GM19372 (cell line): ENCODE data around the gene TACSTD2.
A peak's percentile ranks its signal among the peaks of the same experiment; 100 is the strongest.
"Not testable (repeated sequence)": the region's sequence is repeated elsewhere in the genome, so short reads cannot be mapped to it uniquely, and the experiment has no call there.

ENCODE experiments used
- ATAC-seq: cut with Tn5 transposase; IDR thresholded peaks from one replicate; pipeline ENCODE4 v1.9.1; 2021; ENCODE audit warnings: mild to moderate bottlenecking, low read depth, moderate library complexity; ENCODE audit not compliant: unreplicated experiment

Gene TACSTD2

DNA sequence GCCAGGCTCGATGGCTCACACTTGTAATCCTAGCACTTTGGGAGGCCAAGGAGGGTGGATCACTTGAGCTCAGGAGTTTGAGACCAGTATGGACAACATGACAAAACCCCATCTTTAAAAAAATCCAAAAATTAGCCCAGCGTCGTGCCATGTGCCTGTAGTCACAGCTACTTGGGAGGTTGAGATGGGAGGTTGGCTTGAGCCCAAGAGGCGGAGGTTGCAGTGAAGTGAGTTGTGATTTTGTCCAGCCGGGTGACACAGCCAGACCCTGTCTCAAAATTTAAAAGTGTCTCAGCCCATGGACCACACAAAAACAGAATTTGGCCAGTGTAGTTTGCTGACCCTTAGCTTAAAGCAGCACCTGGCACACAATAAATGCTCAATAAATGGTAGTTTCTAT lies 11.3 kb upstream of the TACSTD2 start:
- no peak for ATAC-seq

DNA sequence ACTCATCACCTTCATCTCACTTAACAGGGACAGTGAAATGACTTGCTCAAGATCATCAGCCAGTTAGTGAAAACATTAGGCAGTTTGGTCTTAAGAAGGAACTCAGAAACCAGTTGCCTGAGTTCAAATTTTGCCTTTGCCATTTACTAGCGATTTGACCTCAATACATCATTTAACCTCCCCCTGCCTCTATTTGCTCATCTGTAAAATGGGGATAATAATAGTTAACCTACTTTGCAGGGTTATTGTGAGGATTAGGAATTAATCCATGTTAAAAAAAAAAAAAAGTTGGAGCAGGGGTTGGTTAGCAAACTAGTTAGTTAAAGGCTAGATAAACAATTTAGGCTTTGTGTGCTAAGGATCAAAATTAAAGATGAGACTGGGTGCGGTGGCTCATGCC lies 10.6 kb upstream of the TACSTD2 start:
- ATAC-seq: no peak

DNA sequence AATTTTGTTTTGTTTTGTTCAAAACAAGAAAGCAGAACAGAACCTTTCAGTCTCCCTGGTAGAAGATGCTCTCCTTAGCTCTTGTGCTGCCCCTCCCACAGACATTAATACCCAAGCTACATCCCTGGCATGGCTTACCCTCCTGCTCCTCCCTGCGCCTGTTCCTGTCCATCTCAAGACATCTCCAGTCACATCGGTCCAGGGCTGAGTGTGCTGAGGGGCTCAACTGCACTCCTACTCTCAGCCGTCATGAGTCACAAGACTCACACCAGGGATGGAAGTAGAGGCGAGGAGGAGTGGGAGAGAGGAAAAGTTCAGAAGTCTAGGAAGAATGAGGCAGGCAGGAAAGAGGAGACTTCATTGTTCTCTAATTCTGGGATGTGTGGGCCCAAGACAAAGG lies 9.2 kb upstream of the TACSTD2 start:
- ATAC-seq: no peak

DNA sequence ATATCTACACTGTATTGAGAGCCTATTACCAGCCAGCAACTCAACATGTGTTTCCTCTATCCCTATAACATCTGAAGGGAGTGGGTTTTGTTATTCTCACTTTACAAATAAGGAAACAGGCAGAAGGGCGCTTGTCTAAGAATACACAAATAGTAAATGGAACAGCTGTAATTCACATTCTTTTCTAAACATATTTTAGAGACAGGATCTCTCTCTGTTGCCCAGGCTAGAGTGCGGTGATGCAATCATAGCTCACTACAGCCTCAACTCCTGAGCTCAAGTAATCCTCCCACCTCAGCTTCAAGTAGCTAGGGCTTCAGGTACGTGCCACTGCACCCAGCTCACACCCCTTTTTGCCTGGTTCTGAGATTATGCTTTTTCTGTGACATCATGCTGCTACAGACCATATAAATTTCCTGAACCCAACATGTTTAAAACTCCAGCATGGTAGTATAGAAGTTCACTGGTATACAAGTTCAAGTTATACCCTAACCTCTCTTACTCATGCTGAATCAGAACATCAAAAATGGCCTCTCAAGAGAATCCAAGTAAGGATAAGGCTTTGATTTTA lies 8.6 kb upstream of the TACSTD2 start:
- ATAC-seq: no peak

DNA sequence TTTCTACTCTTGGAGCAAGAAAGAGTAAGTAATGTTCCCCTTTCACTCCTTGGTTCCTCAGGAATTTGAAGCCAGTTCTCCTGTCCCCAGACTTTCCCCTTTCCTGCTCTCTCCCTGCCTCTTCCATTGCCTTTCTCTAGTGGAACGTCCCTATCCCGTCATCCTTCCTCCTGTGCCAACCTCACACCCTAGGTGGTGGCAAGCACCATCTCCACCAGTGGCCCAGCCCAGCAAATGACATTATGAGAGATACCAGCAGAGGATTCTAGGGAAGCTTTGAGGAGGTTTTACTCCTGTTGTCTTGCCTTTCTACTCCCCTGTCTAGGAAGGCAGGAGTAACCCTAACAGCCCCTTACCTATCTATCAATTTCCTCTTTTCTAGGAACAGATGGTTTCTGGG lies 8.1 kb upstream of the TACSTD2 start:
- no peak for ATAC-seq

DNA sequence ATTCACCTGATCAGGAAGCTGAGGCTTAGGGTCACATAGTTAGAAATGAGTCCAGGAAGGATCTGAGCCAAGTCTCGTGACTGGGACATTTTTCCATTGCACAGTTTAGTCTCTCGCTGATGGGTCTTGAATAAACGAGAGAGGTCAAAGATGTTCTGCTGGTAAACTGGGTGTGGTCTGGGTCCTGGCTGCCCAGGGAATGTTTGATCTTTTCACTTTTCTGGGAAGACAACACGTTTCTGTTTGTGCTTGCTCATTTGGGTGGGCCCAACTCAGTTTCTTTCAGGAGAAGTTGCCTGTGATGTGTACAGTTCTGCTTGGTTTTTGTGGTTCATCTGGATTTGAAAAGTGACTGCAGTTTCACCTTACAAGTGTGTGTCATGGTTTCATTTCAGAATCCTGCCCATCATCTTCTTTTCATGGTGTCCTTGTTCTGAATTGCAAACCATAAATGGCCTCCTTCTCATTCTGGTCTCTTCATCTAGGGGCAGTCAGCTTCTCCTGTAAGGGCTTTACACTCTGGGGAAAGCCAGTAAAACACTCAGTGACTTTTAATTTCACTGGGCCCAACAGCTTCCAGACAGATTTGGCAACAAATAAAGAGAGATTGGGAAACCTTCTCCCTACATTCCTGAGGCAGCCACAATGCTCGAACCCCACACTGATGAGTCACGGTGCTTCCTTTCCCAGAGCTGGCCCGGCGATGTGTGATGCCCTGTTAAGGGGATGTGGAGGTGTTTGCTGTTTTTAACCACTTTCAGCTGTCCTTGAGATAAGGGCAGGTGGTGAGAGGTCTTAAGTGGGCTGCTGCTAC lies 7.2 kb upstream of the TACSTD2 start:
- no peak for ATAC-seq

DNA sequence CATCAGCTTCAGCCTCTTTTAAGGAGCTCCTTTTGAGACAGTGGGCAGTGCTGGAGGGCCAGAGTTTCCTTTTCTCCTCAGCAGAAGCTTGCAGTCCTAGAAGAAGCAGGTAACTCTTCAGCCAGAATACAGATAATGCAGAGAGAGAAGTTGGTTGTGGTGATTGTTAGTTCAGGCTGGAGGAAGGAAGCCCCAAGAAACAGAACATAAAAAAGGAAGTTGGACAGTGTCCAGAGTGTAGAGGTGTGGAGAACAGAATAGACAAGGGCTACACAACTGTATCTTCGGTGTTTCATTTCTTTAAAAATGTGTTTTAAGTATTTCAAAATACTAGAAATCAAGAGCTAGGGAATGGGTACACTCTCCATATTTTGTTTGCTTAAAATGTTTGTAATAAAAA lies 6.4 kb upstream of the TACSTD2 start:
- no peak for ATAC-seq

DNA sequence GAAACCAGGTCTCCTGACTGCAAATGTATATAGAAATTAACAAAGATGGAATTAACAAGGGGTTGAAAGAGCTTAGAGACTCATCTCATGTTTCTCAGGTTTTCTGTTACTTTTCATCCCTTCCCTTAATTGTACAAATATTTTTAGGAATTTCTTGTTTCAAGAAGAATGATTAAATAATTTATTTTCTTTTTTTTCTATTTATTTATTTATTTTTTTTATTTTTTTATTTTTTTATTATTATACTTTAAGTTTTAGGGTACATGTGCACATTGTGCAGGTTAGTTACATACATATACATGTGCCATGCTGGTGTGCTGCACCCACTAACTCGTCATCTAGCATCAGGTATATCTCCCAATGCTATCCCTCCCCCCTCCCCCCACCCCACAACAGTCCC lies 5.1 kb upstream of the TACSTD2 start:
- not testable (repeated sequence) for ATAC-seq

DNA sequence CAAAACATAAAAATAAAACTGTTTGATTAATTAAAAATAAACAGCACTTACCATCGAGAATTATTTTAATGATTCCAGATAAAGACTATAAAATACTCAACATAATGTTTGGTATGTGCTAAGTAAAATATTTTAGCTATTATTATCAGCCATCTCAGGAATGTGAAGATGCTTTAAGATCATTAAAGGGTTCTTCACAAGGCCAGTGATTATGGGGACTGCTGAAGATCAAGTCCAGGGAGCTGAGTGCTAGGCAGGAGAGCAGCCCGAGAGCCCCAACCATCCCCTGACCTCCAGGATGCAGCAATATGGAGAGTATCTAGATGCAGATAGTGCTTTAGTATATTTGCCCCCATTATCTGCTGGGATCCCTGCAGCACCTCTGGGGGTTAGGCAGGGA lies 4.6 kb upstream of the TACSTD2 start:
- ATAC-seq: no peak

DNA sequence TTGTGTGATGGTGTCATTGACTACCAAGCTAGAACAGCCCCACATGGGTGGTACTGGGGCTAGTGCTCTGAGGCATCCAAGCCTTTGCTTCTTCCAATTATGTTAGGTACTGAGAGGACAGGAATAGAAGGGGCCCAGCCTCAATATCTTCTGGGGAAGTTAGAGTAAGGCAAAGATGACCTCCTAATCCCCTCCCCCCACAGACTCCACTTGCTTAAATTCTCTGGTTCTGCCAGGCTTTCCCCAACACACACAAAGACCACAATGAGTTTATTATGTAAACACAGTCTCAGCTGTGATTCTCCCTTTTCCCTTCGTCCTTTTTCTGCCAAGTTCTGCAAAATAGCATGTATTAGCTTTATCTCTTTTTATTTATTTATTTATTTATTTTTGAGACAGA lies 3.1 kb upstream of the TACSTD2 start:
- ATAC-seq: no peak

DNA sequence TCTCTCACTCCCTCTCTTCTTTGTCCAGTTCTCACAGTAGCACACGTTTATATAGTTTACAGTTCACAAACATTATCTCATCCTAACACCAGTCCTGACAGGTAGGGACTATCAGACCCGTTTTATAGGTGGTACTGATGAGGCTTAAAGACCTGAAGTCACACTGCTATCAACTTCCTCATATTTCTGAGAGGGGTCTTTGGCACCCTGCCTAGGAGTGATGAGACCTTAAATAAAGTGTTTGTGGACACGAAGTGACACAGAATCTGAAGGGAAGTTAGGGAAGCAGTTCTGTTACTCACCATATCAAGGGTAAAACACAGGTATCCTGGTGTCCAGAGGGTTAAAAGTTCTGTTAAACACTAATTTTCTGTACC lies 590 bp upstream of the TACSTD2 start:
- ATAC-seq: no peak

DNA sequence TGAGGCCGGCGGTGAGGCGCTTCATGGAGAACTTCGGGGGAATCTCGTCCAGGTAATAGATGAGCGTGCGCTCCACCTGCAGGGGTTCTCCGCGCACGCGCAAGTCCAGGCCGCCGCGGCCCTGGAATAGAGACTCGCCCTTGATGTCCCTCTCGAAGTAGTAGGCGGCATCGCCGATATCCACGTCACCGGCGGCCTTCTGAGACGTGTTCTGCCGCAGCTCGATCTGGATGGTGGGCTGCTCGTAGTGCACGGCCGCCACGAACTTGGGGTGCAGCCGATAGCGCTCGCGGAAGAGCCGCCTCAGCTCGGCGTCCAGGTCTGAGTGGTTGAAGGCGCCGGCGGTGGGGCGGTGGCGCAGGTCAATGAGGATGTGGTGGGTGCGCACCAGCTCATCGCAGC lies 726 bp downstream of the TACSTD2 start:
- no peak for ATAC-seq

DNA sequence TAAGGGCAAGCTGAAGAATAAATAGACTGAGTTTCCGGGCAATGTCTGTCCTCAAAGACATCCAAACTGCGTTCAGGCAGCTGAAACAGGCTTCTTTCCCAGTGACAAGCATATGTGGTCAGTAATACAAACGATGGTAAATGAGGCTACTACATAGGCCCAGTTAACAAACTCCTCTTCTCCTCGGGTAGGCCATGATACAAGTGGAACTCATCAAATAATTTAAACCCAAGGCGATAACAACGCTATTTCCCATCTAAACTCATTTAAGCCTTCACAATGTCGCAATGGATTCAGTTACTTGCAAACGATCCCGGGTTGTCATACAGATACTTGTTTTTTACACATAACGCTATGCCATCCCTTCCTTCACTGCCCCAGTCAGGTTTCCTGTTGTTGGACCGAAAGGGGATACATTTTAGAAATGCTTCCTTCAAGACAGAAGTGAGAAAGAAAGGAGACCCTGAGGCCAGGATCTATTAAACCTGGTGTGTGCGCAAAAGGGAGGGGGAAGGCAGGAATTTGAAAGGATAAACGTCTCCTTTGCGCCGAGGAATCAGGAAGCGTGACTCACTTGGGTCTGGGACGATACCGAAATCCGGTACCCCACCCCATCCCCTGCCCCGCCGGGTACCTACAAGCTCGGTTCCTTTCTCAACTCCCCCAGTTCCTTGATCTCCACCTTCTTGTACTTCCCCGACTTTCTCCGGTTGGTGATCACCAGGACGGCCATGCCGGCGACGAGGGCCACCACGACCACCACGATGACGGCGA lies 1.3 kb downstream of the TACSTD2 start:
- ATAC-seq: no peak

DNA sequence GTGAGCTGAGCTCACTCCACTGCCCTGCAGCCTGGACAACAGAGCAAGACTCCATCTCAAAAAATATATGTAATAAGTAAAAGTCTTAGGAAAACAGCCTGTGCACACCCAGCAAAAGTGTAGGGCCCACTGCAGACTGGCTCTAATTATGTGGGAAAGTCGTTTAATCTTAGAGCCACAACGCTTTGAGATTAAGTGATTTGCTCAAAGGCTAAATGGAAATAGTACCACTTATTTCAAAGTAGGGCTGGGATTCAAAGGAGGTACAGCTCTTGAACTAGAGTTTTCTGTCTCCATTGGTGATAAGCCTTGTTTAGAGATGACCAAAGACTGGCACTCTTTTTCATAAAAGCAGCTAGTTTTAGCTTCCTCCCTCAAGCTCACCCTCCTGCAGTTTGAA lies 2.2 kb downstream of the TACSTD2 start:
- no peak for ATAC-seq

DNA sequence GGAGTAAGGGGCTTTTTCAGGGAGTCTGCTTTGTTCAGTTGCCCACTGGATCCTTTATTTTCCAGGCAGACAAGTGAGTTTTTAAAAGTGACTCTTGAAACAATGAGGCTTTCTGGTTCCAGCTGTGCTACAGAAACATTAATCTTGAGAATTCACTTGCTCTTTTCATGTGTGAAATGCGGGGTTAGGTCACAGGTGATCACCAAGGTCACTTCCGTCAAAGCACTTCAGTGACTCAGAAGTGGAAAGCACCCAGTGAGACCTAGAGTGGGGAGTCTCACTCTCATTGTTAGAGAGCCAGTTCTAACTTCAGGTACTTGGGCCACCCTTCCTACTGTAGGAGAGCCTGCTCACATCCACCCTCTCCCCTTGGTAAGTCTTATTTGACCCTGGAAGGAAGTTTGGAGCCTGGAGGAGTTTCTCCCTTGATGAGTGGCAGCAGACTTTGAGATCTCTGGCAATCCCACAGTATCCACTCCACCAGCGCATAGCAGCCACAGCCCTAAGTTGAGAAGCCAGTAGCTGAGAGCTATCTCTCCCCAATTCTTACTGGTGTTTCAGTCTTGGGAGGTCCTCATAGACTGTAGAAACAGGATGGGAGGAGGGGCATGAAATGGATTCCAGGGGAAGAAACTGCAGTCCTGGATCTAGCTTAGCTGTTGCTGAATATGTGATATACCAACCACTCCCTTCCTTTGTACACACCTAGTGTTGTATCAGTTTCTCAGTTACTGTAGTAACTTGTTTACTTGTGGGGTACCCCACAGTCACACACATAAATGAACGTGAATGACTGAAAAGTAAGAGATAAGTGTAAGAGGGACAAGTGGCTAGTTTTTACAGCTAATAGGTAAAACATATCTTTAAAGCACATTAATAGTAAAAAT lies 3.1 kb downstream of the TACSTD2 start:
- peak; percentile 96 for ATAC-seq

DNA sequence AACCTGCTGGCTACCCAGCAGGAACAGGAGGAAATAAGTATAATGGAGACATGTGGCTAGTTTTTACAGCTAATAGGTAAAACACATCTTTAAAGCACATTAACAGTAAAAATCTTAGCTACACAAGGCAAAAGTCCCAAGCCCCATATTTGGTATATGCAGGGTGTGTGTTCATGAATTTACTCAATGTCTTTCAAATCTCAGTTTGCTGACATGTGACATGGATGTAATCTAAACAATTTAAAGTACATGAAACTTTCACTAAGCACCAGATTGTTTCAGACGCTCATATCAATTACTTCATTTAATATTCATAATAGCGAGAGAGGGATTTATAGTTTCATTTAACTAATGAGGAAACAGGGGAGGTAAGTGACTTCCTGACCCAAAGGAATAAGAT lies 3.9 kb downstream of the TACSTD2 start:
- ATAC-seq: no peak

DNA sequence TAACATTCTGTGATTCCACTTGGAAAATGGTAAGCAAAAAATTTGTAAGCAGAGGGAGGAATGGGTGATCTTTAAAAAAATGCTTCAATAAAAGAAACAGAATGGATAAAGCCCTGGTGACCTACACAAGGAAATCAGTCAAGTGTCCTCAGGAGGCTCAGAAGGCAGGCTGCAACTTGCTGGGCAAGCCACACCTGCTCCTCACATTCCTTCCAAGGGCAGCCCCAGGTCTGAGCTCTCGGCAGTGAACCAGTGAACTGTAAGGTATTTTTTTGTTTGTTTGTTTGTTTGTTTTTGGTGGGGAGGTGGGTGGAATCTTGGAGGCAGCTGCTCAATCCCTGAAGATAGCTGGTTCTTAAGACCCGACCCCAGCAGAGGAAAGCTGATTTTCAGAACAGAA lies 4.4 kb downstream of the TACSTD2 start:
- ATAC-seq: no peak

DNA sequence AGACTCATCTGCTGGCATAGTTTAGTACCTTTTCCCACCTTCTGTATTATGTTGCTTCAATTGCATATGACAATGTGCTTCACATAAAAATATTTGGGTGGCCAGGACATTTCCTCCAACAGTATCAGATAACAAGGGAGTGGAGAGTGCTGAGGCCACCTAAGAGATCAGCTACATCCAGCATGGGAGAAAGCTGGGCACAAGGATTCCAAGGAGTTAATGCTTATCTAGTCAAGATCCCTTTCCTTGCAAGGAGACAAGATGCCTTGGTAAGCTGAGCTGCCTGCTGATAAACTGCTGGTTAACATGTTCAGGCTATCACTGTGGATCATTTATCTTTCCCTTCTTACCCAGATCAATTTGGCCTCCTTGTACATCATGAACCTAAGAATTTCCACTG lies 5.4 kb downstream of the TACSTD2 start:
- ATAC-seq: no peak

DNA sequence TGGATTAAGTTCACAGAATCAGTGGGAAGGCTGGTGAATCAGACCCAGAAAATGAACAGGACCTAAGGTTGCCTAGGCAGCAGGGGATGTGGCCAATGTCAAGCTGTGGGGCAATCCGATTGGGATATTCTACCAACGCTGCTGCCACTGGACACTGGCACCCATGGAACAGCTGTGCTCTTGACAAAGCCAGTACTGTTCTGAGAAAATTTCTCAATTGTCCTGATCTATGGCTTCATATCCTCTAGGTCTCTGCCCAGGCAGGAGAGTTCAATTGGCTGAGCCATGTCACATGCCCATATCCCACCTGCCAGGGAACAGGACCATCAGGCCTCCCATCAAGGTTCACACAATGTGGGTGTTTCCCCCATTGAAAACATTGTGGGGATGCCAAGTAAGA lies 6.2 kb downstream of the TACSTD2 start:
- ATAC-seq: no peak

DNA sequence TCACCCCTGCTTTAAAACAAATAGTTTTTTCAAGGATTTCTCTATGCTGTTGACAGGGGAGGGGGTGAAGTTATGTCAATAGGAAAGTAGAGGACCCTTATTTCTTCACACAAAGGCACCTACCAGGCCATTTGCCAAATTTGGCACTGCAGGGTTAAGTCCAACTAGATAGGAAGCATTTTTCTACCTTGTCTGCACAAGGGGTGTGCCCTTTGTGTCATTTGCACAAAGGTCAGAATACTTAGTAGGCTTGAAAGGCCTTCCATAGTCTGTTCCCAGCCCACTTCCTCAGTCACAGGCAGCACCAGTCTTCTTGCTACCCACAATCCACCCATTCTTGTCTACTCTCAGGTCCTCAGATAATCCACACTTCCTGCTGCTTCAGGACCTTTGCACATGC lies 7.0 kb downstream of the TACSTD2 start:
- ATAC-seq: no peak

DNA sequence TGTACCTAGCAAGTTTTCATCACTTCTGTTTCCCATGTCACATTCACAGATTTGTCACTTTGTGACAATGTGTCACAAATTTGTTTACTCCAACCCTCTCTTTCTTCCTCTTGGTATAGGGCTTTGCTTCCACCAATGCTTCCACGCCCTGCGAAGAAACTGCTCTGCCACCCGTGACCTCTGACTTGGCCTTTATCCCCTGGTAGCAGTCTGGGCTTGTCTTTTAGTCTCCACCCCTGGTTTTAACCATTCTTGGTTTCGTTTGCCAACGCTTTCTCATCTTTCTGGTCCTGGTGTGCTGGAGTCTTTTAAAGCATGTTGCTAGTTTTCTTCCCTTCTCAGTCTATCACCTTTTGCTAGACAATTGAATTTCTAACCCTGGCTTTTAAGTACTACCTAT lies 8.1 kb downstream of the TACSTD2 start:
- ATAC-seq: no peak
